Breast epithelium (tissue), 3 donors: Measurements from ENCODE around the gene HSPB8.

Experiments
- POLR2A ChIP-seq: fragments of 450-650 bp; IDR thresholded peaks from one replicate; pipeline ENCODE4 v1.6.1; 2016; ENCODE audit warnings: antibody characterized with exemption, mild to moderate bottlenecking, moderate library complexity
- POLR2AphosphoS5 ChIP-seq, 3 donors: sonication (generic); formaldehyde crosslinking; IDR thresholded peaks; one replicate each; pipeline ENCODE4 v1.6.1; 2017; ENCODE audit warnings: antibody characterized with exemption in 3 of 3
- TF ChIP-seq, protein P1 (sequence below), 3 donors: fragments of 450-650 bp; IDR thresholded peaks; one replicate each; pipeline ENCODE4 v1.5.1; 2016 to 2017; ENCODE audit warnings: antibody characterized with exemption in 3 of 3, mild to moderate bottlenecking in 3 of 3, moderate library complexity in 3 of 3

DNA sequence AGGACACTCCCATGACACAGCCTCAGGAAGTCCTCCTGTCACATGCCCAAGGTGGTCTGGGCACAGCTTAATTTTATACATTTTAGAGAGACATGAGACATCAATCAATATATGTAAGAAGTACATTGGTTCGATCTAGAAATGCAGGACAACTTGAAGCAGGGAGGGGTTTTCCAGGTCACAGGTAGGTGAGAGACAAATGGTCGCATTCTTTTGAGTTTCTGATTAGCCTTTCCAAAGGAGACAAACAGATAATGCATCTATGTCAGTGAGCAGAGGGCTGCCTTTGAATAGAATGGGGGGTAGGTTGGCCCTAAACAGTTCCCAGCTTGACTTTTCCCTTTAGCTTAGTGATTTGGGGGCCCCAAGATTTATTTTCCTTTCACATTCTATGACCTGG lies 2.5 kb downstream of the HSPB8 start:
- TF ChIP-seq POLR2A (no peak), POLR2AphosphoS5 (IDR thresholded peaks at IDR 0.05) (no peak)
- TF ChIP-seq, protein P1, sequence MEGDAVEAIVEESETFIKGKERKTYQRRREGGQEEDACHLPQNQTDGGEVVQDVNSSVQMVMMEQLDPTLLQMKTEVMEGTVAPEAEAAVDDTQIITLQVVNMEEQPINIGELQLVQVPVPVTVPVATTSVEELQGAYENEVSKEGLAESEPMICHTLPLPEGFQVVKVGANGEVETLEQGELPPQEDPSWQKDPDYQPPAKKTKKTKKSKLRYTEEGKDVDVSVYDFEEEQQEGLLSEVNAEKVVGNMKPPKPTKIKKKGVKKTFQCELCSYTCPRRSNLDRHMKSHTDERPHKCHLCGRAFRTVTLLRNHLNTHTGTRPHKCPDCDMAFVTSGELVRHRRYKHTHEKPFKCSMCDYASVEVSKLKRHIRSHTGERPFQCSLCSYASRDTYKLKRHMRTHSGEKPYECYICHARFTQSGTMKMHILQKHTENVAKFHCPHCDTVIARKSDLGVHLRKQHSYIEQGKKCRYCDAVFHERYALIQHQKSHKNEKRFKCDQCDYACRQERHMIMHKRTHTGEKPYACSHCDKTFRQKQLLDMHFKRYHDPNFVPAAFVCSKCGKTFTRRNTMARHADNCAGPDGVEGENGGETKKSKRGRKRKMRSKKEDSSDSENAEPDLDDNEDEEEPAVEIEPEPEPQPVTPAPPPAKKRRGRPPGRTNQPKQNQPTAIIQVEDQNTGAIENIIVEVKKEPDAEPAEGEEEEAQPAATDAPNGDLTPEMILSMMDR (IDR thresholded peaks at IDR 0.05), result no peak
